ENCODE data around the gene CIB4. TPM values are rescaled to one million over a fixed set of nuclear protein-coding genes. Genes with fewer than 3 reads are reported as not detected.

Gene CIB4
- total RNA-seq, 1 donor from 2014 or later = not detected

DNA sequence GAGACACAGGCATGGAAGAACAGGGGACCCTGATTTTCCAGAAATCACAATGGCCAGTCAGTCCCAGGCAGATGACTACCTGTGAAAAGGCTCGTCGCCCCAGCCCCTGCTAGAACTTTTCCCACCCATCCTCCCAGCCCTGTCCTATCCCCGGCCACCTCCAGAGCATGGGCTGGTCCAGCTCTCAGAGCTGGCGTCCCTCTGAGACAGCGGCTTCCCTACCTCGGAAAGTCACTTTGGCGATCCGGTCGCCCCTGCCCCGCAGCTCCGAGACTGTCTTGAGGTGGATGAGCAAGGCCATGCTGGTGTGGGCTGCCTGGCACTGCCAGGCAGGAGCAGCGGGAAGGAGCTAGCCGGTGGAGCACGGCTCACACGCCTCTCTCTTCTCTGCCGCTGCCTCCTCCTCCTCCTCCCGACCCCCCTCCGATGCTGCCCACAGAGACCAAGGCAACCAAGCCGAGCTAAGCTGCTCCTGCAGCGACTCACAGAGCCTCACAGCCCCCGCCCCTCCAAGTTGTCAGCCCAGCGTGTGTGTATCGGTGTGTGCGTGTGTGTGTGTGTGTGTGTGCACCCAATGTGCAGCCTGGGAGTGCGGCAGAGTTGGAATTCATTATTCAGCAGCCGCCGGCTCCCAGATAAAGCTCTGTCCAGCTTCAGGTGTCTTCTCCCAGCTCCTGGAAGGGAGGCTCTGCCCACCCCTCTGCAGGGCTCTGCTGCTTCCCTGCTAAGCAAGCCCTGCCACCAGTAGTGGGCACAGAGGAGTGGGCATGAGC lies 82.7 kb downstream of the CIB4 start:
- Histone ChIP-seq H3K27ac (ENCODE audit: low read depth, low read length) (no peak overlapping the region), H3K36me3 (ENCODE audit: control insufficient read depth in 3 of 3, insufficient read depth in 3 of 3, low read length in 3 of 3) (no peaks in the 10 kb centered on the region), H3K4me1 (ENCODE audit: control insufficient read depth in 3 of 3, insufficient read depth in 3 of 3, low read length in 3 of 3) (peaks cover 11 to 14% (median 12%) of the 10 kb centered on the region in 3 donors), H3K4me3 (ENCODE audit: low read length in 3 of 3) (no peak overlapping the region), H3K27me3 (ENCODE audit: control insufficient read depth in 3 of 3, insufficient read depth in 3 of 3, low read length in 3 of 3) (peaks cover 13 to 40% (median 38%) of the 10 kb centered on the region in 3 donors), H3K9ac (ENCODE audit: low read depth in 1 of 3, low read length in 3 of 3) (no peak overlapping the region), H3K9me3 (ENCODE audit: control insufficient read depth in 3 of 3, low read length in 3 of 3) (no peaks in the 10 kb centered on the region)

DNA sequence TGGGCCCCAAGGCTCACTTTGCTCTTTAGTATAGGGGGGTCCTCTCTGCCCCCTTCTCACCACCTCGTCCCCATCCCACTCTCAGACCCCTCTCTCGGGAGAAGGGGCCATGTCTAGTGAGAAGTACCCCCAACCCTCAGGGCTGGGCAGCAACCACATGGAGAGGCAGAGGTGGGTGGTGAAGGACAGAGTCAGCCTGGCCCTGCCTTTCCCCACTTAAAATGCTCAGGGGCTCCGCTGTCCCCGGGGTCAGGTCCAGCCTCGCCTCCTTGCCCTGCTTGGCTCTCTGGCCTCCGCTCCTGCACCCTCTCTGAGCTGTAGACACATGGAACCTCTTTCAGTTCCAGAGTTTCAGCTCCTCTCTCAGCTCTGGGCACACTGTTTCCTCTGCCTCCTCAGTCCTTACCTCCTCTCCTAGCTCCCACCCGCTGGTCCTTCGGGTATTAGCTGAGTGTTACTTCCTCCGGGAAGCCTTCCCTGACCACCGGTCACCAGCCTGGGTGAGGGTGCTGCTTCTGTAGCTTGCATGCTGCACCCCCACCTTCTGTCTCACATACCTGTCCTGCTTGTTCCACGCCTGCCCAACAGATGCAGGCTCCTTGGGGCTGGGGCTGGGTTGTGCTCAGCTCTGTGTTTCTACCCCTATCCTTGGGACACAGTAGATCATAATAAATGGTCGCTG lies 83.8 kb downstream of the CIB4 start:
- H3K9me3 ChIP-seq (ENCODE audit: control insufficient read depth in 3 of 3, low read length in 3 of 3) = no peaks in the 10 kb centered on the region
- no peak overlapping the region for H3K4me3 ChIP-seq (ENCODE audit: low read length in 3 of 3)
- peaks cover 3 to 39% (median 38%) of the 10 kb centered on the region in 3 donors for H3K27me3 ChIP-seq (ENCODE audit: control insufficient read depth in 3 of 3, insufficient read depth in 3 of 3, low read length in 3 of 3)
- H3K27ac ChIP-seq (ENCODE audit: low read depth, low read length) = no peak overlapping the region
- H3K4me1 ChIP-seq (ENCODE audit: control insufficient read depth in 3 of 3, insufficient read depth in 3 of 3, low read length in 3 of 3) = peaks cover under 1 to 3% (median 2%) of the 10 kb centered on the region in 3 donors
- H3K9ac ChIP-seq (ENCODE audit: low read depth in 1 of 3, low read length in 3 of 3) = no peak overlapping the region
- no peaks in the 10 kb centered on the region for H3K36me3 ChIP-seq (ENCODE audit: control insufficient read depth in 3 of 3, insufficient read depth in 3 of 3, low read length in 3 of 3)

DNA sequence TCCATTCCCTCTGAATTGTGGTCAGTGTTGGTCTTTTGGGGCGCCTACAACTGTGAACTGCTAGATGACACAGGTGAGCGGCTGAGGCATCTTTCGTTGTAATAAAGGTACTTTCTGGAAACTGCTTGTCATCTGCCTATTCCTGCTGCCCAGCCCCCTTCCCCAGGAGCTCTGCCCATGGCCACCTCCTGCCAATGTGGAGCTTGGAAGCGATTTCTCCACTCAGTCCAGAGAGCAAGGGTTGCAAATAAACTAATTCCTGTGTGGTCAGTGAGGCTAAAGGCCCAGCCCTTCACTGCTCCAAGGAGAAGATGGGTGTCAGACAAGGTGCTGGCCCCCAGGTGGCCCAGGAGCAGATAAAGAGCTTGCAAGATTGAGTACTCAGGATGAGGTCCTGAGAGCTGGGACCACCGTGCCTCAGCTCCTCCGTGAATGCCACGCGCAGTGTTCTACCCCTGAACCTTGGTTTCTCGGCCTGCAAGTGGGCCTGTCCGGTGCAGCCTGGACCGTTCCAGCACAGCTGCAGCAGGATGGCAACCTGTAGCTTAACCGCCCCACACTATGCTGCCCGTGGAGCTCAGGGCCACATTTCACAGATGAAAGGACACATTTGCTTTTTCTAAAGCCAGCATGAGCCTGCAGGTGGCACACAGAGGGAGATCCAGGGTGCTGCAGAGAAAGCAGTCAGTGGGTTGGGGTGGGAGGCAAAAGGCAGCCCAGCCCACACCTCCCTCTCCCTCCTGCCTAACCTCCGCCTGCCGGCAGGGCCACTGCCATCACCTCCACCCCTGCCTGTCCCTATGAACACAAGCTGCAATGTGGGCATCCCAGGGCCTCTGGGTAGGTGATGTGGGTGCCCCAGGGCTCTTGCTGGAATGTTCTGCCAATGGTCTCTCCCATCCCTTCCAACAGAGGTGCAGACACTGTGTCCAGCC lies 84.6 kb downstream of the CIB4 start:
- Histone ChIP-seq H3K9me3 (ENCODE audit: control insufficient read depth in 3 of 3, low read length in 3 of 3) (no peaks in the 10 kb centered on the region), H3K36me3 (ENCODE audit: control insufficient read depth in 3 of 3, insufficient read depth in 3 of 3, low read length in 3 of 3) (no peaks in the 10 kb centered on the region), H3K4me1 (ENCODE audit: control insufficient read depth in 3 of 3, insufficient read depth in 3 of 3, low read length in 3 of 3) (no peaks in the 10 kb centered on the region), H3K27me3 (ENCODE audit: control insufficient read depth in 3 of 3, insufficient read depth in 3 of 3, low read length in 3 of 3) (peaks cover 0 to 35% (median 35%) of the 10 kb centered on the region in 3 donors), H3K4me3 (ENCODE audit: low read length in 3 of 3) (no peak overlapping the region), H3K27ac (ENCODE audit: low read depth, low read length) (no peak overlapping the region), H3K9ac (ENCODE audit: low read depth in 1 of 3, low read length in 3 of 3) (no peak overlapping the region)

GRCh38 chr2:26555246-26556133 lies 85.7 kb downstream of the CIB4 start:
- Histone ChIP-seq H3K27ac (ENCODE audit: low read depth, low read length) (no peak overlapping the region), H3K4me1 (ENCODE audit: control insufficient read depth in 3 of 3, insufficient read depth in 3 of 3, low read length in 3 of 3) (no peaks in the 10 kb centered on the region), H3K4me3 (ENCODE audit: low read length in 3 of 3) (no peak overlapping the region), H3K27me3 (ENCODE audit: control insufficient read depth in 3 of 3, insufficient read depth in 3 of 3, low read length in 3 of 3) (peaks cover 0 to 37% (median 30%) of the 10 kb centered on the region in 3 donors), H3K9ac (ENCODE audit: low read depth in 1 of 3, low read length in 3 of 3) (no peak overlapping the region), H3K36me3 (ENCODE audit: control insufficient read depth in 3 of 3, insufficient read depth in 3 of 3, low read length in 3 of 3) (no peaks in the 10 kb centered on the region), H3K9me3 (ENCODE audit: control insufficient read depth in 3 of 3, low read length in 3 of 3) (no peaks in the 10 kb centered on the region)

DNA sequence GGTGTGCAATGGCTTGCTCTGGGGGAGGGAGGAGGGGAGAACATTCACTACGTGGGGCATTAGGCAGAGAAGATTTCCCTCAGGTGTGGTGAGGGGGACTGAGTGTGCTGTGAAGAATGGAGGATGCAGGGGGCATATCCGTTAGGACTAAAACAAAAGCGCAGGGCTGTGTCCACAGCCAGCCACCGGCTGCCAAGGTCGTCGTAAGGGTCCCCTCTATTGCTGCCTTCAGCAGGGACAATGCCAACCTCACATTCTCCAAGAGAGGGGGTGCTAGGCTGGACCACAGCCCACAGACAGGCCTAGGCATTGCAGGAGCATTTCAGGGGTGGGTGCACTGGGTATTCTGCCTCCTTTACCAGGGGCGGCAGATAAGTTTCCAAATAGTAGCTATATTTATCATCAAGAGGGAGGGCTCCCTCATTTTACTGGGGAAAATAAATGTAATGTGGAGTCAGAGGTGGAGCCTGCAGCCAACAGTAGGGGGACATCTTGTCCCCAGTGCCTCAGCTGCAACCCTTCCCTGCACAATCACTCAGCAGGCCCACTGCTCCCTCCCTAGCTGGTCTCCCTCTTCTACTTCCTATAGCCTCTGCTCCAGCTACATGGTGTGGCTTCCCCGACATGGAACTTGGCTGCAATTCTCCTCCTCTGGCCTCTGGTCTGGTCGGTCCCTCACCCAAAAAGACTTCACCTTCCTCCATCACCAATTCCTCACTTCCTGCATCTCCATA lies 88.4 kb downstream of the CIB4 start:
- H3K36me3 ChIP-seq (ENCODE audit: control insufficient read depth in 3 of 3, insufficient read depth in 3 of 3, low read length in 3 of 3) = no peaks in the 10 kb centered on the region
- H3K9ac ChIP-seq (ENCODE audit: low read depth in 1 of 3, low read length in 3 of 3) = no peak overlapping the region
- H3K9me3 ChIP-seq (ENCODE audit: control insufficient read depth in 3 of 3, low read length in 3 of 3) = no peaks in the 10 kb centered on the region
- H3K27me3 ChIP-seq (ENCODE audit: control insufficient read depth in 3 of 3, insufficient read depth in 3 of 3, low read length in 3 of 3) = peaks cover 0 to 24% (median 19%) of the 10 kb centered on the region in 3 donors
- no peaks in the 10 kb centered on the region for H3K4me1 ChIP-seq (ENCODE audit: control insufficient read depth in 3 of 3, insufficient read depth in 3 of 3, low read length in 3 of 3)
- H3K4me3 ChIP-seq (ENCODE audit: low read length in 3 of 3) = no peak overlapping the region
- H3K27ac ChIP-seq (ENCODE audit: low read depth, low read length) = no peak overlapping the region

- Histone ChIP-seq H3K27ac (ENCODE audit: low read depth, low read length) (no peak overlapping the region), H3K4me1 (ENCODE audit: control insufficient read depth in 3 of 3, insufficient read depth in 3 of 3, low read length in 3 of 3) (no peaks in the 10 kb centered on the region), H3K9ac (ENCODE audit: low read depth in 1 of 3, low read length in 3 of 3) (no peak overlapping the region), H3K4me3 (ENCODE audit: low read length in 3 of 3) (no peak overlapping the region), H3K9me3 (ENCODE audit: control insufficient read depth in 3 of 3, low read length in 3 of 3) (no peaks in the 10 kb centered on the region), H3K36me3 (ENCODE audit: control insufficient read depth in 3 of 3, insufficient read depth in 3 of 3, low read length in 3 of 3) (no peaks in the 10 kb centered on the region), H3K27me3 (ENCODE audit: control insufficient read depth in 3 of 3, insufficient read depth in 3 of 3, low read length in 3 of 3) (peaks cover 0 to 14% (median 11%) of the 10 kb centered on the region in 3 donors)
Observed at GRCh38 chr2:26550276-26551015, 90.7 kb downstream of the CIB4 start.

DNA sequence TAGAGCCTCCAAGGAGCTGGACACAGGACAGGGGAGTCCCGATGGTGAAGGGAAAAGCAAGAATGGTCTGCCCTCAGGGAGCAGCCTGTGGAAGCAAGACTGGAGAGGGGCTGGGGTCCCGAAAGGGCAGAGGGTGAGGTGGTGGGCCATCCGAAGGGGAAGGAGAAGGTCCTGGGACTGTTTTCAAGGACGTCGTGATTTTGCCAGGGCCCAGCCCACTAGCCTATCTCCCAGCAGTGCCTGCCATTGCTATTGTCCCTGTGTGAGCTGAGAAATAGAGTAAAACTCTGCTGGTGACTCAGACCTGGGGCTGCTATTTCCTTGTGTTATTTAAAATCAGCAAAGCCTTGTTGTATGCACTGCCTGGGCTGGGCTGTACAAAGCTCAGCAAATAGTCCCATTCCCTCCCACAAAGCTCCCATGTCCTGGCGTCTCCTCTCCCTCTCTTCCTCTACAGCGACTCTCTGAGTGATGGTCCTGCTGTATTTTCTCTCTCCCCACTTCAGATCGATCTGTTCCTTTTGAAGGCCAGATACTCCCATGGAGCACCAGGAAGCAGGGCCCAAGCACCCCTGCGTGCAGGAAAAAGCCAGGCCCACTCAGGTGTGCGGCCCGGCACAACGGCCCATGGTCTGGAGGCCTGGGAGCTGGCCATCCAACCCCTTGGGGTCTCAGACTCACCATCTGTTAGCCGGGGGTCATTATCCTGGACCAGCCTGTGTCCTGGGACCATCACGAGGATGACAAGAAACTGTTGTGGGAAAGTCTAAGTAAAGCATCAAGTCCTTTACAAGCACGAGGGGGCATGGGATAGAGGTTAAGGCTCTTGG lies 98.3 kb downstream of the CIB4 start:
- Histone ChIP-seq H3K4me1 (ENCODE audit: control insufficient read depth in 3 of 3, insufficient read depth in 3 of 3, low read length in 3 of 3) (no peaks in the 10 kb centered on the region), H3K27ac (ENCODE audit: low read depth, low read length) (no peak overlapping the region), H3K9ac (ENCODE audit: low read depth in 1 of 3, low read length in 3 of 3) (no peak overlapping the region), H3K36me3 (ENCODE audit: control insufficient read depth in 3 of 3, insufficient read depth in 3 of 3, low read length in 3 of 3) (no peaks in the 10 kb centered on the region), H3K4me3 (ENCODE audit: low read length in 3 of 3) (no peak overlapping the region), H3K27me3 (ENCODE audit: control insufficient read depth in 3 of 3, insufficient read depth in 3 of 3, low read length in 3 of 3) (no peaks in the 10 kb centered on the region), H3K9me3 (ENCODE audit: control insufficient read depth in 3 of 3, low read length in 3 of 3) (no peaks in the 10 kb centered on the region)

GRCh38 chr2:26542194-26542455 lies 99.0 kb downstream of the CIB4 start:
- Histone ChIP-seq H3K36me3 (ENCODE audit: control insufficient read depth in 3 of 3, insufficient read depth in 3 of 3, low read length in 3 of 3) (no peaks in the 10 kb centered on the region), H3K27me3 (ENCODE audit: control insufficient read depth in 3 of 3, insufficient read depth in 3 of 3, low read length in 3 of 3) (peaks cover 0 to 3% (median 0%) of the 10 kb centered on the region in 3 donors), H3K4me1 (ENCODE audit: control insufficient read depth in 3 of 3, insufficient read depth in 3 of 3, low read length in 3 of 3) (no peaks in the 10 kb centered on the region), H3K9ac (ENCODE audit: low read depth in 1 of 3, low read length in 3 of 3) (no peak overlapping the region), H3K27ac (ENCODE audit: low read depth, low read length) (no peak overlapping the region), H3K4me3 (ENCODE audit: low read length in 3 of 3) (no peak overlapping the region), H3K9me3 (ENCODE audit: control insufficient read depth in 3 of 3, low read length in 3 of 3) (no peaks in the 10 kb centered on the region)

Measured in skeletal muscle tissue (tissue), 4 donors.